ENCODE data around the gene MAIP1. TPM values are rescaled to one million over a fixed set of nuclear protein-coding genes. Genes with fewer than 3 reads are reported as not detected.
A peak's percentile ranks its signal among the peaks of the same experiment; 100 is the strongest.

The MAIP1 gene
- total and polyA plus RNA-seq, 2 donors (not counting 3 experiments of a cell fraction or from before 2014, with no cell fraction given): 12.0 to 17.7 TPM

- H3K4me2 ChIP-seq (ENCODE audit: insufficient read depth, low read length): no peak overlapping the region
- no TSS peak for BruUV-seq (replicated peaks)
- H3K79me2 ChIP-seq (ENCODE audit: control insufficient read depth, insufficient read depth, low read length): no peaks in the 10 kb centered on the region
- H3K27ac ChIP-seq (ENCODE audit: insufficient read depth, low read depth, low read length): no peak overlapping the region
- H3K4me3 ChIP-seq (replicated peaks in 1 of 3; ENCODE audit: insufficient read depth in 1 of 3, low read depth in 1 of 3, low read length in 3 of 3): no peak overlapping the region
- DNase-seq (ENCODE audit: low read depth, low spot score) (no peak), FAIRE-seq (no peak)
- CTCF ChIA-PET: interaction anchor here (0.7 to 3.0 kb wide), 8 partner anchors 11 to 723 kb away, joined by 3 to 62 read pairs (median 3); partner anchors contain the start of genes KCTD18 and SGO2
- H3K4me1 ChIP-seq (ENCODE audit: control insufficient read depth, extremely low read depth, insufficient read depth, low read length): peaks cover 8% of the 10 kb centered on the region
- POLR2A ChIA-PET: no interaction called here
- dilution Hi-C loops (cut with MboI; ENCODE audit: extremely low pct_ligation_motif_present, low sequenced_read_pairs) (no loop called here), intact Hi-C loops (cut with micrococcal nuclease) (loop anchor here (1.0 to 10.0 kb wide), 3 partner anchors 200 to 828 kb away; partner anchors contain the start of gene BZW1)
- H3K9ac ChIP-seq (replicated peaks; ENCODE audit: extremely low read depth, insufficient read depth, low read length): no peak overlapping the region
- H3K36me3 ChIP-seq (ENCODE audit: control insufficient read depth in 2 of 2, extremely low read depth in 1 of 2, insufficient read depth in 2 of 2, low read length in 2 of 2): no peaks in the 10 kb centered on the region
- H4K20me1 ChIP-seq (replicated peaks; ENCODE audit: control insufficient read depth, extremely low read depth, insufficient read depth, low read length): no peaks in the 10 kb centered on the region
- no peak overlapping the region for H2AFZ ChIP-seq (ENCODE audit: low read depth, low read length)
- H3K9me3 ChIP-seq (replicated peaks; ENCODE audit: control insufficient read depth, insufficient read depth, low read length): no peaks in the 10 kb centered on the region
- TF ChIP-seq JUN (IDR thresholded peaks at IDR 0.05; ENCODE audit: borderline replicate concordance, insufficient read depth, insufficient read length, low read depth) (no peak), MYC (IDR thresholded peaks at IDR 0.05; ENCODE audit: low read depth, low read length) (no peak), FOS (IDR thresholded peaks at IDR 0.05; ENCODE audit: borderline replicate concordance, insufficient read depth, low read length) (no peak), CTCF (IDR thresholded peaks at IDR 0.05; ENCODE audit: extremely low read depth in 1 of 2, insufficient read depth in 1 of 2, low read depth in 1 of 2, low read length in 2 of 2) (no peak)
- H3K27me3 ChIP-seq (ENCODE audit: control insufficient read depth in 2 of 2, insufficient read depth in 2 of 2, low read length in 2 of 2): peaks cover 0 to 3% of the 10 kb centered on the region in 2 experiments
- no peaks in the 10 kb centered on the region for H3K9me1 ChIP-seq (replicated peaks; ENCODE audit: control insufficient read depth, extremely low read depth, insufficient read depth, low read length)
Observed at GRCh38 chr2:199984755-199985154, 29.4 kb downstream of the MAIP1 start.

- Histone ChIP-seq H2AFZ (ENCODE audit: low read depth, low read length) (peak overlapping the region; percentile 93), H3K4me2 (ENCODE audit: insufficient read depth, low read length) (no peak overlapping the region), H4K20me1 (replicated peaks; ENCODE audit: control insufficient read depth, extremely low read depth, insufficient read depth, low read length) (no peaks in the 10 kb centered on the region), H3K9me1 (replicated peaks; ENCODE audit: control insufficient read depth, extremely low read depth, insufficient read depth, low read length) (no peaks in the 10 kb centered on the region), H3K79me2 (ENCODE audit: control insufficient read depth, insufficient read depth, low read length) (no peaks in the 10 kb centered on the region), H3K27me3 (ENCODE audit: control insufficient read depth in 2 of 2, insufficient read depth in 2 of 2, low read length in 2 of 2) (peaks cover 2 to 3% of the 10 kb centered on the region in 2 experiments), H3K9ac (replicated peaks; ENCODE audit: extremely low read depth, insufficient read depth, low read length) (no peak overlapping the region), H3K36me3 (ENCODE audit: control insufficient read depth in 2 of 2, extremely low read depth in 1 of 2, insufficient read depth in 2 of 2, low read length in 2 of 2) (no peaks in the 10 kb centered on the region), H3K27ac (ENCODE audit: insufficient read depth, low read depth, low read length) (no peak overlapping the region), H3K4me1 (ENCODE audit: control insufficient read depth, extremely low read depth, insufficient read depth, low read length) (peaks cover 8% of the 10 kb centered on the region), H3K9me3 (replicated peaks; ENCODE audit: control insufficient read depth, insufficient read depth, low read length) (no peaks in the 10 kb centered on the region), H3K4me3 (replicated peaks in 1 of 3; ENCODE audit: insufficient read depth in 1 of 3, low read depth in 1 of 3, low read length in 3 of 3) (no peak overlapping the region)
- BruUV-seq (replicated peaks): no TSS peak
- intact Hi-C loops (cut with micrococcal nuclease) (loop anchor here (1.0 to 10.0 kb wide), 2 partner anchors 199 to 496 kb away; no protein-coding TSS in a partner anchor), dilution Hi-C loops (cut with MboI; ENCODE audit: extremely low pct_ligation_motif_present, low sequenced_read_pairs) (no loop called here)
- TF ChIP-seq CTCF (IDR thresholded peaks at IDR 0.05; ENCODE audit: extremely low read depth in 1 of 2, insufficient read depth in 1 of 2, low read depth in 1 of 2, low read length in 2 of 2): peak; percentile 56 to 68
- no peak for TF ChIP-seq FOS (IDR thresholded peaks at IDR 0.05; ENCODE audit: borderline replicate concordance, insufficient read depth, low read length)
- FAIRE-seq: peak; percentile 31
- DNase-seq (ENCODE audit: low read depth, low spot score): peak; percentile 43
- ChIA-PET POLR2A (no interaction called here), CTCF (interaction anchor here (0.6 to 3.0 kb wide), 15 partner anchors 10 to 718 kb away, joined by 3 to 62 read pairs (median 4); partner anchors contain the start of gene KCTD18)
Observed at GRCh38 chr2:199985625-199986207, 30.3 kb downstream of the MAIP1 start.

All from endothelial cell of umbilical vein (primary cell).